ENCODE data around the gene PRR5.

GRCh38 chr22:44734801-44735517 lies 33.0 kb downstream of the PRR5 start:
- no peak for TF ChIP-seq EZH2 (IDR thresholded peaks at IDR 0.05)
- no peak; the same call in 1 of the 2 replicates for TF ChIP-seq POLR2AphosphoS5 (IDR thresholded peaks at IDR 0.05; ENCODE audit: borderline replicate concordance, low read depth, low read length)
